Panc1 (cell line): Measurements from ENCODE around the gene CD22. TPM values are rescaled to one million over a fixed set of nuclear protein-coding genes. Genes with fewer than 3 reads are reported as not detected.

Experiments used
- ATAC-seq: fragments of 200-7000 bp; cut with Tn5 transposase; 2 replicates; pipeline ENCODE4 v1.9.1; 2020; ENCODE audit warnings: mild to moderate bottlenecking, moderate library complexity
- BruUV-seq: library from RNA; stranded (reverse); fragments of 400-500 nt; replicated peaks from 2 replicates; lab custom pipeline; 2021; lab: Mats Ljungman, UMichigan
- CTCF ChIA-PET: fragments of 300-600 bp; sonication (Branson Sonifier 250); formaldehyde crosslinking; loops from one replicate; lab custom pipeline; 2022; ENCODE audit warnings: antibody characterized with exemption; lab: Charles Lee
- POLR2A ChIA-PET: fragments of 300-600 bp; sonication (Branson Sonifier 250); formaldehyde crosslinking; loops from one replicate; lab custom pipeline; 2022; ENCODE audit warnings: antibody characterized with exemption; lab: Charles Lee
- DNase-seq: peaks from one replicate; pipeline ENCODE4 v3.0.0-alpha.2; 2010; ENCODE audit warnings: low read depth, low spot score
- H3K27ac ChIP-seq: 2 replicates; pipeline ENCODE4 v1.5.1; 2011; ENCODE audit warnings: mild to moderate bottlenecking, low read length, inconsistent platforms
- H3K27me3 ChIP-seq: fragments of 200-500 bp; sonication (Bioruptor generic); 2 replicates; pipeline ENCODE4 v1.6.0; 2014; ENCODE audit warnings: low read length, inconsistent platforms; ENCODE audit not compliant: control insufficient read depth, insufficient read depth
- H3K36me3 ChIP-seq: fragments of 200-500 bp; sonication (Bioruptor generic); 2 replicates; pipeline ENCODE4 v1.5.1; 2014; ENCODE audit warnings: inconsistent platforms, mild to moderate bottlenecking, low read length, moderate library complexity; ENCODE audit not compliant: control insufficient read depth, insufficient read depth
- H3K4me1 ChIP-seq: 2 replicates; pipeline ENCODE4 v1.5.1; 2011; ENCODE audit warnings: inconsistent platforms, mild to moderate bottlenecking, low read length, moderate library complexity; ENCODE audit not compliant: control insufficient read depth, insufficient read depth
- H3K4me3 ChIP-seq, 2 experiments: 2 replicates each; pipeline ENCODE4 v1.5.1; 2011 to 2012; ENCODE audit warnings: low read depth in 2 of 2, low read length in 2 of 2, mild to moderate bottlenecking in 2 of 2, inconsistent platforms in 1 of 2, moderate library complexity in 1 of 2
- H3K9me3 ChIP-seq: fragments of 200-500 bp; sonication (Bioruptor generic); 2 replicates; pipeline ENCODE4 v1.5.1; 2014; ENCODE audit warnings: low read depth, mild to moderate bottlenecking, inconsistent platforms, low read length, moderate library complexity; ENCODE audit not compliant: control insufficient read depth, insufficient read depth
- POLR2AphosphoS5 ChIP-seq: IDR thresholded peaks from 2 replicates; pipeline ENCODE4 v1.6.1; 2012; ENCODE audit warnings: mild to moderate bottlenecking, low read depth, low read length, moderate library complexity
- SIN3A ChIP-seq: IDR thresholded peaks from 2 replicates; pipeline ENCODE4 v1.6.1; 2012; ENCODE audit warnings: low read depth, mild to moderate bottlenecking, low read length, moderate library complexity, borderline replicate concordance; ENCODE audit not compliant: insufficient read depth
- TCF7L2 ChIP-seq: IDR thresholded peaks from 2 replicates; pipeline ENCODE4 v1.6.1; 2011; ENCODE audit warnings: mild to moderate bottlenecking, low read depth, low read length, inconsistent platforms
- in situ Hi-C: cut with HindIII; loops from 2 replicates; pipeline ENCODE4 v1.10.0; 2016; ENCODE audit warnings: low sequenced_read_pairs, low pct_unique_long_range_greater_than_20kb
- intact Hi-C: fragments of 100-400 bp; cut with micrococcal nuclease; formaldehyde crosslinking; loops from one replicate; pipeline ENCODE4 v1.10.0; 2022; ENCODE audit not compliant: unreplicated experiment
- total RNA-seq: library from RNA; stranded (reverse); gene quantifications from one replicate; pipeline ENCODE4 v1.2.1, GENCODE V29; 2021; ENCODE audit not compliant: unreplicated experiment
- TF ChIP-seq, protein P1 (sequence below), 2 experiments: IDR thresholded peaks; 2 replicates each; pipeline ENCODE4 v1.6.1; 2011 to 2012; ENCODE audit warnings: low read depth in 2 of 2, control low read depth in 1 of 2, low read length in 1 of 2, mild to moderate bottlenecking in 1 of 2, moderate library complexity in 1 of 2; ENCODE audit not compliant: insufficient read depth in 1 of 2
- TF ChIP-seq, protein P2 (sequence below): fragments of 450-650 bp; IDR thresholded peaks from 2 replicates; pipeline ENCODE4 v1.5.1; 2017; ENCODE audit warnings: mild to moderate bottlenecking

The CD22 gene
- total RNA-seq, 1 experiment from 2014 or later: 0.74 TPM

DNA sequence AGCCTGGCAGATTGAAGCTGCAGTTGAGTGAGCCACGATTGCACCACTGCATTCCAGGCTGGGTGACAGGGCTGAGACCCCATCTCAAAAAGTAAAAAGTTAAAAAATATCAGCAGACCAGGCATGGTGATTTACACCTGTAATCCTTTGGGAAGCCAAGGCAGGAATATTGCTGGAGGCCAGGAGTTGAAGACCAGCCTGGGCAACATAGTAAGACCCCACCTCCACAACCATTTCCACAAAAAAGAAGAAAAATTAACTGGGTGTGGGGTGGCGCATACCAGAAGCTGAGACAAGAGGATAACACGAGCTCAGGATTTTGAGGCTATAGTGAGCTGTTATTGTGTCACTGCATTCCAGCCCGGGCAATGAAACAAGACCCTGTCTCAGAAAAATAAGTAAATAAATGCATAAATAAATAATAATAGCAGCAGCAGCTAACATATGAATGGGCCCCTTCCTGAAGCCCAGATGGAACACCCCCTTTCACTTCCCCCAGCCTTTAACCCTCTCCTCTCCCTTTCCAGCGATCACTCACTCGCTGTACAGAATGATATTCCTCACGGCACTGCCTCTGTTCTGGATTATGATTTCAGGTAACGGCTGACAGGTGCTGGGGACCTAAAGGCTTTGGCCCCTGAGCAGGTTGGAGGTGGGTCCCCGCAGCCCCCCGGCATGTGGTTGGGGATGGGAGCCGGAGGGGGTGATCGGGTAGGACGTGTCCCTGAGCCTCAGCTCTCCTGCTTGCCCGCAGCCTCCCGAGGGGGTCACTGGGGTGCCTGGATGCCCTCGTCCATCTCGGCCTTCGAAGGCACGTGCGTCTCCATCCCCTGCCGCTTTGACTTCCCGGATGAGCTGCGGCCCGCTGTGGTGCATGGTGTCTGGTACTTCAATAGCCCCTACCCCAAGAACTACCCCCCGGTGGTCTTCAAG, 33.9 kb upstream of the CD22 start:
- no peak for ATAC-seq
- H3K27me3 ChIP-seq: no peaks in the 10 kb centered on the region; the same call in 1 of the 2 replicates

DNA sequence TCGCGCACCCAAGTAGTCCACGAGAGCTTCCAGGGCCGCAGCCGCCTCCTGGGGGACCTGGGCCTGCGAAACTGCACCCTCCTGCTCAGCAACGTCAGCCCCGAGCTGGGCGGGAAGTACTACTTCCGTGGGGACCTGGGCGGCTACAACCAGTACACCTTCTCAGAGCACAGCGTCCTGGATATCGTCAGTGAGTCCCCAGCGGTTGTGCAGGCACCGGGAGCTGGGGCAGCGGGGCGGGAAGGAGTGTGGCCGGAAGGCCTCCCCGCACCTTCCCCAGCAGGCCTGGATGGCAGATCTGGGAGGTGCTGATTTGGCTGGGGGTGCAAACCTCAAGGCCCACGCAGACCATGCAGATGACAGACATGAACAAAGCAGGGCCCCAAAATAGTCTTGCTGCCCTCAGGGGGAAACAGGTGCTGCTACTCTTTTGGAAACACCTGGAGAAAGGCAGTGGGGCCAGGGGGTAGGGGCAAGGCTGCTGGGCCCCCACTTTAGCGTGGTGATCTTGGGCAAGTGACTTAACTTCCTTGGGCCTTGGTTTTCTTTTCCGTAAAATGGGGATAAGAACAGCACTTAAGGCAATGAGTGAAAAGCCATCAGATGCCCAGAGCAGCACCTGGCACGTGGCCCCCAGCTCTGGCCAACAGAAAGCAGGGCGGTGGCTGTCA, 33.1 kb upstream of the CD22 start:
- in situ Hi-C loops: no loop called here
- ATAC-seq: peak; percentile 32

More for the DNA sequence above, 33.9 kb upstream of the CD22 start:
- CTCF ChIA-PET: interaction anchor here (0.5 kb wide), 1 partner anchor 127 kb away, joined by 5 read pairs; no protein-coding TSS in a partner anchor
- DNase-seq: no peak
- Histone ChIP-seq H3K27ac (no peak overlapping the region), H3K36me3 (no peaks in the 10 kb centered on the region), H3K4me1 (no peaks in the 10 kb centered on the region), H3K9me3 (no peaks in the 10 kb centered on the region), H3K4me3 (no peak overlapping the region)
- POLR2A ChIA-PET: no interaction called here
- TF ChIP-seq, protein P1, sequence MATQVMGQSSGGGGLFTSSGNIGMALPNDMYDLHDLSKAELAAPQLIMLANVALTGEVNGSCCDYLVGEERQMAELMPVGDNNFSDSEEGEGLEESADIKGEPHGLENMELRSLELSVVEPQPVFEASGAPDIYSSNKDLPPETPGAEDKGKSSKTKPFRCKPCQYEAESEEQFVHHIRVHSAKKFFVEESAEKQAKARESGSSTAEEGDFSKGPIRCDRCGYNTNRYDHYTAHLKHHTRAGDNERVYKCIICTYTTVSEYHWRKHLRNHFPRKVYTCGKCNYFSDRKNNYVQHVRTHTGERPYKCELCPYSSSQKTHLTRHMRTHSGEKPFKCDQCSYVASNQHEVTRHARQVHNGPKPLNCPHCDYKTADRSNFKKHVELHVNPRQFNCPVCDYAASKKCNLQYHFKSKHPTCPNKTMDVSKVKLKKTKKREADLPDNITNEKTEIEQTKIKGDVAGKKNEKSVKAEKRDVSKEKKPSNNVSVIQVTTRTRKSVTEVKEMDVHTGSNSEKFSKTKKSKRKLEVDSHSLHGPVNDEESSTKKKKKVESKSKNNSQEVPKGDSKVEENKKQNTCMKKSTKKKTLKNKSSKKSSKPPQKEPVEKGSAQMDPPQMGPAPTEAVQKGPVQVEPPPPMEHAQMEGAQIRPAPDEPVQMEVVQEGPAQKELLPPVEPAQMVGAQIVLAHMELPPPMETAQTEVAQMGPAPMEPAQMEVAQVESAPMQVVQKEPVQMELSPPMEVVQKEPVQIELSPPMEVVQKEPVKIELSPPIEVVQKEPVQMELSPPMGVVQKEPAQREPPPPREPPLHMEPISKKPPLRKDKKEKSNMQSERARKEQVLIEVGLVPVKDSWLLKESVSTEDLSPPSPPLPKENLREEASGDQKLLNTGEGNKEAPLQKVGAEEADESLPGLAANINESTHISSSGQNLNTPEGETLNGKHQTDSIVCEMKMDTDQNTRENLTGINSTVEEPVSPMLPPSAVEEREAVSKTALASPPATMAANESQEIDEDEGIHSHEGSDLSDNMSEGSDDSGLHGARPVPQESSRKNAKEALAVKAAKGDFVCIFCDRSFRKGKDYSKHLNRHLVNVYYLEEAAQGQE (IDR thresholded peaks at IDR 0.05; ENCODE audit: insufficient read depth in 1 of 2, low read depth in 2 of 2, low read length in 1 of 2): no peak
- TF ChIP-seq, protein P2, sequence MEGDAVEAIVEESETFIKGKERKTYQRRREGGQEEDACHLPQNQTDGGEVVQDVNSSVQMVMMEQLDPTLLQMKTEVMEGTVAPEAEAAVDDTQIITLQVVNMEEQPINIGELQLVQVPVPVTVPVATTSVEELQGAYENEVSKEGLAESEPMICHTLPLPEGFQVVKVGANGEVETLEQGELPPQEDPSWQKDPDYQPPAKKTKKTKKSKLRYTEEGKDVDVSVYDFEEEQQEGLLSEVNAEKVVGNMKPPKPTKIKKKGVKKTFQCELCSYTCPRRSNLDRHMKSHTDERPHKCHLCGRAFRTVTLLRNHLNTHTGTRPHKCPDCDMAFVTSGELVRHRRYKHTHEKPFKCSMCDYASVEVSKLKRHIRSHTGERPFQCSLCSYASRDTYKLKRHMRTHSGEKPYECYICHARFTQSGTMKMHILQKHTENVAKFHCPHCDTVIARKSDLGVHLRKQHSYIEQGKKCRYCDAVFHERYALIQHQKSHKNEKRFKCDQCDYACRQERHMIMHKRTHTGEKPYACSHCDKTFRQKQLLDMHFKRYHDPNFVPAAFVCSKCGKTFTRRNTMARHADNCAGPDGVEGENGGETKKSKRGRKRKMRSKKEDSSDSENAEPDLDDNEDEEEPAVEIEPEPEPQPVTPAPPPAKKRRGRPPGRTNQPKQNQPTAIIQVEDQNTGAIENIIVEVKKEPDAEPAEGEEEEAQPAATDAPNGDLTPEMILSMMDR: no peak
- TF ChIP-seq SIN3A (no peak), POLR2AphosphoS5 (no peak), TCF7L2 (no peak)
- BruUV-seq: no TSS peak
- in situ Hi-C loops: no loop called here
- intact Hi-C loops: no loop called here

More for the DNA sequence above, 33.1 kb upstream of the CD22 start:
- POLR2A ChIA-PET: no interaction called here
- H3K4me3 ChIP-seq: no peak overlapping the region
- H3K36me3 ChIP-seq: no peaks in the 10 kb centered on the region
- TF ChIP-seq SIN3A: no peak
- TF ChIP-seq POLR2AphosphoS5: no peak
- TF ChIP-seq, protein P2: no peak
- no peak for TF ChIP-seq TCF7L2
- TF ChIP-seq, protein P1 (IDR thresholded peaks at IDR 0.05; ENCODE audit: insufficient read depth in 1 of 2, low read depth in 2 of 2, low read length in 1 of 2): no peak
- CTCF ChIA-PET: no interaction called here
- no peaks in the 10 kb centered on the region for H3K9me3 ChIP-seq
- no peak overlapping the region for H3K27ac ChIP-seq
- H3K27me3 ChIP-seq: no peaks in the 10 kb centered on the region; the same call in 1 of the 2 replicates
- BruUV-seq: no TSS peak
- intact Hi-C loops: no loop called here
- no peaks in the 10 kb centered on the region for H3K4me1 ChIP-seq
- DNase-seq: no peak
